Measurements from ENCODE around the gene CSTF3.
A peak's percentile ranks its signal among the peaks of the same experiment; 100 is the strongest.
"Not testable (repeated sequence)": the region's sequence is repeated elsewhere in the genome, so short reads cannot be mapped to it uniquely, and the experiment has no call there.

CSTF3 gene

GRCh38 chr11:33160136-33160535, 1.1 kb downstream of the CSTF3 start:
- peak; percentile 23 for DNase-seq

- not testable (repeated sequence) for DNase-seq
These were observed 1.9 kb downstream of the CSTF3 start for GRCh38 chr11:33159378-33159867.

GRCh38 chr11:33158596-33159275, 2.5 kb downstream of the CSTF3 start:
- DNase-seq: no peak

GRCh38 chr11:33157103-33158027, 3.9 kb downstream of the CSTF3 start:
- DNase-seq: no peak

- no peak for DNase-seq
These were observed 9.9 kb downstream of the CSTF3 start for GRCh38 chr11:33151399-33151798.

GRCh38 chr11:33147559-33147958, 13.7 kb downstream of the CSTF3 start:
- DNase-seq: no peak

- DNase-seq: no peak
These were observed 25.4 kb downstream of the CSTF3 start for GRCh38 chr11:33135768-33136443.

- DNase-seq: no peak
These were observed 26.1 kb downstream of the CSTF3 start for GRCh38 chr11:33135216-33135615.

GRCh38 chr11:33134276-33134675, 27.0 kb downstream of the CSTF3 start:
- no peak for DNase-seq

GRCh38 chr11:33133761-33134160, 27.5 kb downstream of the CSTF3 start:
- no peak for DNase-seq

GRCh38 chr11:33132510-33132909, 28.8 kb downstream of the CSTF3 start:
- DNase-seq: no peak

GRCh38 chr11:33128739-33129138, 32.5 kb downstream of the CSTF3 start:
- no peak for DNase-seq

GRCh38 chr11:33125611-33126010, 35.7 kb downstream of the CSTF3 start:
- DNase-seq: no peak

GRCh38 chr11:33125025-33125424, 36.3 kb downstream of the CSTF3 start:
- no peak for DNase-seq

GRCh38 chr11:33122696-33123095, 38.6 kb downstream of the CSTF3 start:
- DNase-seq: not testable (repeated sequence)

GRCh38 chr11:33116535-33116934, 44.7 kb downstream of the CSTF3 start:
- no peak for DNase-seq

- DNase-seq: peak; percentile 26
These were observed 51.2 kb downstream of the CSTF3 start for GRCh38 chr11:33110083-33110482.

GRCh38 chr11:33109294-33109895, 51.9 kb downstream of the CSTF3 start:
- DNase-seq: no peak

GRCh38 chr11:33103836-33104235, 57.4 kb downstream of the CSTF3 start:
- DNase-seq: no peak

GRCh38 chr11:33094157-33094556, 67.1 kb downstream of the CSTF3 start:
- DNase-seq: no peak

GRCh38 chr11:33089776-33090175, 71.5 kb downstream of the CSTF3 start:
- no peak for DNase-seq

- no peak for DNase-seq
These were observed 75.3 kb downstream of the CSTF3 start for GRCh38 chr11:33086017-33086416.

GRCh38 chr11:33083918-33084317, 77.4 kb downstream of the CSTF3 start:
- no peak for DNase-seq
